AG04450 (cell line): ENCODE results near the gene SS18L1. TPM values are rescaled to one million over a fixed set of nuclear protein-coding genes. Genes with fewer than 3 reads are reported as not detected.
A peak's percentile ranks its signal among the peaks of the same experiment; 100 is the strongest.

Experiments used
- CTCF ChIA-PET: fragments of 300-600, 350-600 bp; formaldehyde crosslinking; extraction: SDS; loops from one replicate; lab custom pipeline; 2022; ENCODE audit warnings: antibody characterized with exemption, inconsistent platforms; lab: Charles Lee
- POLR2A ChIA-PET: fragments of 350-600 bp; formaldehyde crosslinking; extraction: SDS; loops from one replicate; lab custom pipeline; 2021; ENCODE audit warnings: antibody characterized with exemption, inconsistent platforms; lab: Yijun Ruan, JAX
- DNase-seq: peaks from one replicate; pipeline ENCODE4 v3.0.0-alpha.2; 2011; ENCODE audit warnings: low read depth, low spot score
- H3K27ac ChIP-seq: one replicate; pipeline ENCODE4 v1.5.1; 2012; ENCODE audit warnings: low read depth, low read length, control low read depth
- H3K27me3 ChIP-seq: one replicate; pipeline ENCODE4 v1.6.0; 2012; ENCODE audit warnings: low read length; ENCODE audit not compliant: control insufficient read depth, insufficient read depth
- H3K4me3 ChIP-seq: 2 replicates; pipeline ENCODE4 v1.5.1; 2011; ENCODE audit warnings: mild to moderate bottlenecking, low read depth, low read length, control low read depth
- H3K9me3 ChIP-seq: 2 replicates; pipeline ENCODE4 v1.5.1; 2012; ENCODE audit warnings: low read length; ENCODE audit not compliant: control insufficient read depth, insufficient read depth
- CTCF ChIP-seq: IDR thresholded peaks from 2 replicates; pipeline ENCODE4 v1.5.1; 2011; ENCODE audit warnings: low read depth, low read length, control low read depth, inconsistent platforms
- polyA minus RNA-seq: library from RNA; depleted of rRNA, polyadenylated mRNA; stranded (reverse); fragments of >200 nt; gene quantifications from 2 replicates; pipeline ENCODE4 v1.2.3, GENCODE V29; 2011; rRNA and poly(A)+ RNA removed
- polyA plus RNA-seq: library from polyadenylated mRNA; depleted of rRNA; stranded (reverse); fragments of >200 nt; gene quantifications from 2 replicates; pipeline ENCODE4 v1.2.3, GENCODE V29; 2011; rRNA removed

The SS18L1 gene
- polyA plus RNA-seq (6.5 and 6.8 TPM in 2 replicates), polyA minus RNA-seq (8.6 and 9.9 TPM in 2 replicates)

DNA sequence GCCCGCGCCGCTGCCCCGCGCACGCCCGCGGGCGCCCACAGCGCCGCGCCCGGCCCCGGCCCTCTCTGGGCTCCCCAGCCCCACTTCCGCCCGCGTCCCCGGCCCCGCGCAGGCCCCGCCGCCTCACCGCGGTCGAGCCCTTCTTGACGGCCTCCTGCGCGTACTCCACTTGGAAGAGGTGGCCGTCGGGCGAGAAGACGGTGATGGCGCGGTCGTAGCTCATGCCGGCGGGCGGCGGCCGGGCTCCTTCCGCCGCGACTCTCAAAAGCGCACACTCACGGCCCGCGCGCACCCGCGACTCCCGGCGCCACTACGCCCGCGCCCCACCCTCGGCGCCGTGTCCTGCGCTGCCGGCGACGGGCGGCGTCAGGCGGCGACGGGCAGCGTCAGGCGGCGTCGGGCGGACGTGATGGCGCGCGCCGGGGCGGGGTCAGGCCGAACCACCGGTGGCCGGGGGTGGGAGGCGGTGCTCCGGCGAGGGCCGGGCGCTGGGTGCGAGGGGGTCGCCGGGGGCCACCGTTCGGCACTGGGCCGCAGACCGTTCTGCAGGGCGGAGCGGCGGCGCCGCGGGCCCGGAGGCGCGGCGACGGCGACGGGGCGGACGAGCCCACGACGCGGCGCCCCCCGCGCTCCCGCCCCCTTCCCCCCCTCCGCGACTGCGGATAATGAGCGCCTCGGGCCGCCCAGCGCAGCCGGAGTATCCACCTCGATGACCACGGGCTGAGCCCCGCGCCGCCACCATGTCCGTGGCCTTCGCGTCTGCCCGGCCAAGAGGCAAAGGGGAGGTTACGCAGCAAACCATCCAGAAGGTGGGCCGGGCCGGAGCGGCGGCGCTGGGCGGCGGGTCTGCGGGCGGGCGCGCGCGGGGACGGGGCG, at the start of gene SS18L1, which contains the start of gene PSMA7:
Gene SS18L1 (plus strand): TSS at position 689 of the 876 bp plus-strand sequence. CDS start 52 bp downstream, at position 741.
Gene PSMA7 (minus strand): TSS at position 314 of the 876 bp plus-strand sequence. CDS start 91 bp downstream, at position 223.
- TF ChIP-seq CTCF: no peak
- no peak for DNase-seq
- H3K4me3 ChIP-seq: peak within 1 kb of the TSS; percentile 73
- CTCF ChIA-PET: no interaction called here
- POLR2A ChIA-PET: interaction anchor here (0.6 to 1.9 kb wide), 3 partner anchors 22 to 77 kb away, joined by 3 to 8 read pairs (median 4); partner anchors contain the start of genes LSM14B and TAF4
- H3K27ac ChIP-seq: peak within 1 kb of the TSS; percentile 31
- no peaks in the 10 kb centered on the region; the same call in 1 of the 2 replicates for H3K9me3 ChIP-seq
- no peaks in the 10 kb centered on the region for H3K27me3 ChIP-seq

DNA sequence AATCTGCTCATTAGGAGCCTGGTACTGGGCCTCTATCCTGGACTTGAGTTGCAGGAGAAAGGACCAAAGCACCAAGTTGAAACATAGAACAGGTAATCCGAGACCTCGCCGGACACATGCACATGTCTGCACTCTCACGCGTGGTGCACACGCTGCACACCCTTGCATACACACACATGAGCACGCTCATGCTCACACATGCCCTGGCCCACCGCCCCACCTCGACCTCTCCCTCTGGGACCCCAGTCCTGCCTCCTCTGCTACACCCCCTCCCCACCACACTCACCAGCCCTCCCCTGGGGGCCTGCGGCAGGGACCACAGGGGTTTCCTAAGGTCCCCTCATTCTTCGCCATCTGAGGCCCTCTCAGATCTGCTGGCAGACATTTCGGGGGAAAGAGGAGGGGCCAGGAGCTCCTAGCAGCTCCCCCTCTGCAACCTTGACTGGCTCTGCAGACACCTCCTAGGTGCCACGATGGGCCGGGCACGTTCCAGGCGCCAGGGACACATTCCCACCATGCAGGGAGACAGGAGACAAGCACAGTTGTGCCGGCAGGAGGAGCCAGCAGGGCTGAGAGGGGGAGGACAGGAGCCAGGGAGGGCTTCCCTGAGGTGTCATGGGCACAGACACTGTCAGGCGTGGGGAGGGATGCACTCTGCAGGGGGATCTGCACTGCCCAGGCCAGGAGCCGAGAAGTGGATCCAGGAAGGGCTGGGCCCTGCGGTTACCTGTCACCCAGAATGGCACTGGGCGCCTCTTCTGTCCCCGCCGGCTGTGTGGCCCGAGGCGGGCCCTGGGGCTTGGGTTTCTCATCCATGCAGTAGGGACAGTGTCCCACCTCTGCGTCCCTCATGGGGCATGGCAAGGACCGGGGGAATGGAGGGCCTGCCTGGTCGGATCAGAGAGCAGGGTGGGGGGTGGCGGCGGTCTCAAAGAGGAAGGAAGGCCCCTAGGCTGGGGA, 46.9 kb upstream of the SS18L1 start:
- CTCF ChIA-PET: no interaction called here
- POLR2A ChIA-PET: no interaction called here
- H3K9me3 ChIP-seq: peaks cover 57% of the 10 kb centered on the region
- no peak for DNase-seq
- no peak overlapping the region for H3K4me3 ChIP-seq
- H3K27me3 ChIP-seq: peaks cover 6% of the 10 kb centered on the region
- no peak for TF ChIP-seq CTCF
- H3K27ac ChIP-seq: no peak overlapping the region

DNA sequence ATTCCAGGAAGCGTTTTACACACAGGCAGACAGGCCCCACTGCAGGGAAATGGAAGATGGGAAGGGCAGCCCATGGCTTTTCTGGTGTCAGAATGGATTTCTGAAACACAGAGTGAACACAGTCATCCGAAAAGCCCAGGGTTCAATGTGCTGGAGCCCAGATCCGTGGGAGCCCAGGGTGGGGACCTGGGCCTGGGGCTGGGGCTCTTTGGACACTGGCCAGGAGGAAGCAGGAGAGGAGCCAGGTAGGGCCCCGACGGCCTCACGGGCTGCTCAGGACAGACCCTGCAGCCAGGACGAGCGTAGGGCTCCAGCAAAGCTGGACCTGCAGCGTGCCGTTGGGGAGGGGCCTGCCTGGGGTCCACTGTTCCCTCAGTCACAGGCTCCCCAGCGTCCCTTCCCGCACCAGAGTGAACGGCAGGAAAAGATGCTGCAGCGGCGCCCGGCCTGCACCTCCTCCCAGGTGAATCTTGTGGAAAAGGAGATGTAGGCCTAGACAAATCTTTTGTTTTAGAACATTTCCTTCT, 45.6 kb upstream of the SS18L1 start:
- Histone ChIP-seq H3K27ac (no peak overlapping the region), H3K9me3 (peaks cover 63% of the 10 kb centered on the region), H3K27me3 (peaks cover 6% of the 10 kb centered on the region), H3K4me3 (no peak overlapping the region)
- DNase-seq: no peak
- CTCF ChIA-PET: no interaction called here
- POLR2A ChIA-PET: no interaction called here
- no peak for TF ChIP-seq CTCF

GRCh38 chr20:62101078-62101477, 42.5 kb upstream of the SS18L1 start:
- Histone ChIP-seq H3K27me3 (peaks cover 6% of the 10 kb centered on the region), H3K9me3 (peaks cover 84% of the 10 kb centered on the region), H3K27ac (no peak overlapping the region), H3K4me3 (no peak overlapping the region)
- no peak for DNase-seq
- TF ChIP-seq CTCF: no peak
- POLR2A ChIA-PET: interaction anchor here (1.2 kb wide), 1 partner anchor 20 kb away, joined by 4 read pairs; no protein-coding TSS in a partner anchor
- CTCF ChIA-PET: no interaction called here
